ENCODE data around the gene FXYD6.

DNA sequence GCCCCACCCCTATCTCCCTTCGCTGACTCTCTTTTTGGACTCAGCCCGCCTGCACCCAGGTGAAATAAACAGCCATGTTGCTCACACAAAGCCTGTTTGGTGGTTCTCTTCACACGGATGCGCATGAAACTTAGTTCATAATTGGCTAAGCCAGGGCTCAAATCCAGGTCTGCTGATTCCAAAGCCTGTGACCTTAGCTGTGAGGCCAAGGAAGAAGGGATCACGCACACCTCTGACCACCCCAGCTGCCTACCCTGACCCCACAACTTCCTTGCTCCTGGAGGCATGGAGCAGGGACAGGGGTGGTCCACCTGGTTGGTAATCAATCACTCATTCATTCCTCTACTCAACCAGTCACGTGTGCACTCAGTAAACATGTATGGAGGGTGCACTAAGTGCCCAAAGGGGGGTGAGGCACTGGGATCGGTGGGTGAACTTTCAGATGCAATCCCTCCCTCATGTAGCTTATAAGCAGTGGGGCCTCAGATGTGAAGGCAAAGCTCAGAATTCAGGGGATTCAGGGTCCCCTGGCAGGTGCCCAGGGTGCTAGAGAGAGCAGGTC is 62.2 kb downstream of the FXYD6 start:
- TF ChIP-seq CTCF (IDR thresholded peaks at IDR 0.05; ENCODE audit: insufficient read depth, low read length, poor library complexity, severe bottlenecking) (no peak), EZH2phosphoT487 (conservative IDR thresholded peaks at IDR 0.05; ENCODE audit: low read length) (no peak)

Measured in SU-DHL-6 (cell line).